ENCODE measurements around the gene ADD3. TPM values are rescaled to one million over a fixed set of nuclear protein-coding genes. Genes with fewer than 3 reads are reported as not detected.

ADD3 gene
- total and polyA plus RNA-seq, 4 donors, result 15.4 to 55.9 (median 22.8) TPM

- TF ChIP-seq GABPA (IDR thresholded peaks at IDR 0.05 in 1 of 2, conservative IDR thresholded peaks at IDR 0.05 in 1 of 2) (no peak), HNF4G (IDR thresholded peaks at IDR 0.05) (no peak), YY1 (IDR thresholded peaks at IDR 0.05) (no peak), ZBTB33 (IDR thresholded peaks at IDR 0.05) (no peak), RAD21 (IDR thresholded peaks at IDR 0.05) (no peak), TAF1 (conservative IDR thresholded peaks at IDR 0.05) (no peak), SP1 (IDR thresholded peaks at IDR 0.05) (no peak), RXRA (IDR thresholded peaks at IDR 0.05) (no peak), JUND (IDR thresholded peaks at IDR 0.05) (no peak)
- TF ChIP-seq, protein P1, sequence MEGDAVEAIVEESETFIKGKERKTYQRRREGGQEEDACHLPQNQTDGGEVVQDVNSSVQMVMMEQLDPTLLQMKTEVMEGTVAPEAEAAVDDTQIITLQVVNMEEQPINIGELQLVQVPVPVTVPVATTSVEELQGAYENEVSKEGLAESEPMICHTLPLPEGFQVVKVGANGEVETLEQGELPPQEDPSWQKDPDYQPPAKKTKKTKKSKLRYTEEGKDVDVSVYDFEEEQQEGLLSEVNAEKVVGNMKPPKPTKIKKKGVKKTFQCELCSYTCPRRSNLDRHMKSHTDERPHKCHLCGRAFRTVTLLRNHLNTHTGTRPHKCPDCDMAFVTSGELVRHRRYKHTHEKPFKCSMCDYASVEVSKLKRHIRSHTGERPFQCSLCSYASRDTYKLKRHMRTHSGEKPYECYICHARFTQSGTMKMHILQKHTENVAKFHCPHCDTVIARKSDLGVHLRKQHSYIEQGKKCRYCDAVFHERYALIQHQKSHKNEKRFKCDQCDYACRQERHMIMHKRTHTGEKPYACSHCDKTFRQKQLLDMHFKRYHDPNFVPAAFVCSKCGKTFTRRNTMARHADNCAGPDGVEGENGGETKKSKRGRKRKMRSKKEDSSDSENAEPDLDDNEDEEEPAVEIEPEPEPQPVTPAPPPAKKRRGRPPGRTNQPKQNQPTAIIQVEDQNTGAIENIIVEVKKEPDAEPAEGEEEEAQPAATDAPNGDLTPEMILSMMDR (IDR thresholded peaks at IDR 0.05; ENCODE audit: low read depth, low read length, missing input control), result no peak
- TF ChIP-seq, protein P2, sequence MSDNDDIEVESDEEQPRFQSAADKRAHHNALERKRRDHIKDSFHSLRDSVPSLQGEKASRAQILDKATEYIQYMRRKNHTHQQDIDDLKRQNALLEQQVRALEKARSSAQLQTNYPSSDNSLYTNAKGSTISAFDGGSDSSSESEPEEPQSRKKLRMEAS (IDR thresholded peaks at IDR 0.05), result no peak
- H3K36me3 ChIP-seq (ENCODE audit: control insufficient read depth in 4 of 4, insufficient read depth in 3 of 4, low read depth in 1 of 4, low read length in 3 of 4), result no peaks in the 10 kb centered on the region
- H3K4me3 ChIP-seq (ENCODE audit: low read depth in 1 of 3, low read length in 3 of 3), result no peak overlapping the region
- H3K9me3 ChIP-seq (ENCODE audit: control insufficient read depth in 4 of 4, low read length in 3 of 4), result no peaks in the 10 kb centered on the region
- peak overlapping the region in 1 of 2 donors; percentile 20 for H3K27ac ChIP-seq (ENCODE audit: low read depth in 1 of 2, low read length in 2 of 2)
- H3K4me1 ChIP-seq (ENCODE audit: control insufficient read depth in 4 of 4, insufficient read depth in 4 of 4, low read length in 3 of 4), result peaks cover 0 to 12% (median 5%) of the 10 kb centered on the region in 4 donors
- no peak overlapping the region for H3K9ac ChIP-seq (ENCODE audit: low read depth in 1 of 2, low read length in 2 of 2)
- DNase-seq (ENCODE audit: low spot score), result no peak
- H3K27me3 ChIP-seq (ENCODE audit: control insufficient read depth in 4 of 4, insufficient read depth in 4 of 4, low read length in 3 of 4), result no peaks in the 10 kb centered on the region
Observed at GRCh38 chr10:110075686-110076085, 67.9 kb downstream of the ADD3 start.

- Histone ChIP-seq H3K9ac (ENCODE audit: low read depth in 1 of 2, low read length in 2 of 2) (peak overlapping the region in 1 of 2 donors; percentile 24), H3K9me3 (ENCODE audit: control insufficient read depth in 4 of 4, low read length in 3 of 4) (no peaks in the 10 kb centered on the region), H3K36me3 (ENCODE audit: control insufficient read depth in 4 of 4, insufficient read depth in 3 of 4, low read depth in 1 of 4, low read length in 3 of 4) (no peaks in the 10 kb centered on the region), H3K4me1 (ENCODE audit: control insufficient read depth in 4 of 4, insufficient read depth in 4 of 4, low read length in 3 of 4) (peaks cover 0 to 12% (median 5%) of the 10 kb centered on the region in 4 donors), H3K27ac (ENCODE audit: low read depth in 1 of 2, low read length in 2 of 2) (peak overlapping the region; percentile 24 to 56), H3K4me3 (ENCODE audit: low read depth in 1 of 3, low read length in 3 of 3) (no peak overlapping the region), H3K27me3 (ENCODE audit: control insufficient read depth in 4 of 4, insufficient read depth in 4 of 4, low read length in 3 of 4) (no peaks in the 10 kb centered on the region)
- DNase-seq (ENCODE audit: low spot score), result no peak
- TF ChIP-seq NR2F2 (IDR thresholded peaks at IDR 0.05), result peak; percentile 73
- peak; percentile 75 to 76 for TF ChIP-seq HNF4A (conservative IDR thresholded peaks at IDR 0.05)
- TF ChIP-seq HNF4G (IDR thresholded peaks at IDR 0.05), result peak; percentile 22
- TF ChIP-seq RAD21 (IDR thresholded peaks at IDR 0.05), result peak in 1 of 2 donors; percentile 39
- TF ChIP-seq, protein P3, sequence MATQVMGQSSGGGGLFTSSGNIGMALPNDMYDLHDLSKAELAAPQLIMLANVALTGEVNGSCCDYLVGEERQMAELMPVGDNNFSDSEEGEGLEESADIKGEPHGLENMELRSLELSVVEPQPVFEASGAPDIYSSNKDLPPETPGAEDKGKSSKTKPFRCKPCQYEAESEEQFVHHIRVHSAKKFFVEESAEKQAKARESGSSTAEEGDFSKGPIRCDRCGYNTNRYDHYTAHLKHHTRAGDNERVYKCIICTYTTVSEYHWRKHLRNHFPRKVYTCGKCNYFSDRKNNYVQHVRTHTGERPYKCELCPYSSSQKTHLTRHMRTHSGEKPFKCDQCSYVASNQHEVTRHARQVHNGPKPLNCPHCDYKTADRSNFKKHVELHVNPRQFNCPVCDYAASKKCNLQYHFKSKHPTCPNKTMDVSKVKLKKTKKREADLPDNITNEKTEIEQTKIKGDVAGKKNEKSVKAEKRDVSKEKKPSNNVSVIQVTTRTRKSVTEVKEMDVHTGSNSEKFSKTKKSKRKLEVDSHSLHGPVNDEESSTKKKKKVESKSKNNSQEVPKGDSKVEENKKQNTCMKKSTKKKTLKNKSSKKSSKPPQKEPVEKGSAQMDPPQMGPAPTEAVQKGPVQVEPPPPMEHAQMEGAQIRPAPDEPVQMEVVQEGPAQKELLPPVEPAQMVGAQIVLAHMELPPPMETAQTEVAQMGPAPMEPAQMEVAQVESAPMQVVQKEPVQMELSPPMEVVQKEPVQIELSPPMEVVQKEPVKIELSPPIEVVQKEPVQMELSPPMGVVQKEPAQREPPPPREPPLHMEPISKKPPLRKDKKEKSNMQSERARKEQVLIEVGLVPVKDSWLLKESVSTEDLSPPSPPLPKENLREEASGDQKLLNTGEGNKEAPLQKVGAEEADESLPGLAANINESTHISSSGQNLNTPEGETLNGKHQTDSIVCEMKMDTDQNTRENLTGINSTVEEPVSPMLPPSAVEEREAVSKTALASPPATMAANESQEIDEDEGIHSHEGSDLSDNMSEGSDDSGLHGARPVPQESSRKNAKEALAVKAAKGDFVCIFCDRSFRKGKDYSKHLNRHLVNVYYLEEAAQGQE (IDR thresholded peaks at IDR 0.05), result peak; percentile 17
- TF ChIP-seq JUND (IDR thresholded peaks at IDR 0.05), result peak in 1 of 2 donors; percentile 29
- TF ChIP-seq SP1 (IDR thresholded peaks at IDR 0.05), result peak; percentile 77
- peak in 1 of 2 donors; percentile 19 for TF ChIP-seq EGR1 (IDR thresholded peaks at IDR 0.05; ENCODE audit: low read depth in 2 of 2)
- TF ChIP-seq, protein P4, sequence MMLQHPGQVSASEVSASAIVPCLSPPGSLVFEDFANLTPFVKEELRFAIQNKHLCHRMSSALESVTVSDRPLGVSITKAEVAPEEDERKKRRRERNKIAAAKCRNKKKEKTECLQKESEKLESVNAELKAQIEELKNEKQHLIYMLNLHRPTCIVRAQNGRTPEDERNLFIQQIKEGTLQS (IDR thresholded peaks at IDR 0.05), result no peak
- TF ChIP-seq, protein P1 (IDR thresholded peaks at IDR 0.05; ENCODE audit: low read depth, low read length, missing input control), result no peak
- TF ChIP-seq FOXA1 (IDR thresholded peaks at IDR 0.05), result no peak
- TF ChIP-seq, protein P2 (IDR thresholded peaks at IDR 0.05), result peak; percentile 23
- TF ChIP-seq RXRA (IDR thresholded peaks at IDR 0.05), result peak; percentile 74 to 83
- no peak for TF ChIP-seq FOXA2 (IDR thresholded peaks at IDR 0.05)
- TF ChIP-seq TAF1 (conservative IDR thresholded peaks at IDR 0.05), result no peak
- TF ChIP-seq GABPA (IDR thresholded peaks at IDR 0.05 in 1 of 2, conservative IDR thresholded peaks at IDR 0.05 in 1 of 2), result no peak
- TF ChIP-seq YY1 (IDR thresholded peaks at IDR 0.05), result peak; percentile 62
Observed at GRCh38 chr10:110076559-110077318, 69.0 kb downstream of the ADD3 start.
